GM10248 (cell line): Measurements from ENCODE around the gene DCN.

Experiments used
- CTCF ChIA-PET: fragments of 300-600 bp; sonication (Branson Sonifier 250); formaldehyde crosslinking; extraction: SDS; loops from one replicate; lab custom pipeline; 2021; ENCODE audit warnings: antibody characterized with exemption; lab: Yijun Ruan, JAX
- POLR2A ChIA-PET: fragments of 350-650 bp; sonication (Branson Sonifier 250); formaldehyde crosslinking; extraction: SDS; loops from one replicate; lab custom pipeline; 2020; ENCODE audit warnings: antibody characterized with exemption; lab: Yijun Ruan, JAX
- DNase-seq: peaks from one replicate; pipeline ENCODE4 v3.0.0; 2012; ENCODE audit errors: extremely low spot score
- TF ChIP-seq, protein P1 (sequence below): IDR thresholded peaks from 2 replicates; pipeline ENCODE4 v1.5.1; 2012; ENCODE audit warnings: mild to moderate bottlenecking, low read depth; ENCODE audit errors: extremely low read depth, missing control alignments, control extremely low read depth

Gene DCN

DNA sequence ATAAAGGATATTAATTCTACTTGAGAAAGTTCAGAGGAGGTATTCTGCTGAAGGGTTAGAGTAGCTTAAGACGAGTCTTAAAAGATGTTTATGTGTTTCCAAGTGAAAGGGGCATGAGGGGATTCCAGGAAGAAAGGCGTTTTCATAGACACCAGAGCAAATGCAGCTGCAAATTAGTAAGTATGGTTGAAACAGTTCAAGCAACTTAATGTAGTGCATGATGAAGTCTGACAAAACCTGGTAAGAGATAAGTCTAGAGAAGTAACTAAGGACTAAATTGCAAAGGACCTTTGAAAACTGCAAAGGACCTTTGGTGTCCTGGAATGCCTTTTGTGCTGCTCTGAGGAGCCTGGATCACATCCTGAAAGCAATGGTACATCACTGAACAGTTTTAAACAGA, 82.8 kb downstream of the DCN start:
- CTCF ChIA-PET: interaction anchor here (0.9 to 1.9 kb wide), 4 partner anchors 8 to 121 kb away, joined by 3 to 8 read pairs (median 4); partner anchors contain the start of gene LUM
- POLR2A ChIA-PET: no interaction called here
- TF ChIP-seq, protein P1, sequence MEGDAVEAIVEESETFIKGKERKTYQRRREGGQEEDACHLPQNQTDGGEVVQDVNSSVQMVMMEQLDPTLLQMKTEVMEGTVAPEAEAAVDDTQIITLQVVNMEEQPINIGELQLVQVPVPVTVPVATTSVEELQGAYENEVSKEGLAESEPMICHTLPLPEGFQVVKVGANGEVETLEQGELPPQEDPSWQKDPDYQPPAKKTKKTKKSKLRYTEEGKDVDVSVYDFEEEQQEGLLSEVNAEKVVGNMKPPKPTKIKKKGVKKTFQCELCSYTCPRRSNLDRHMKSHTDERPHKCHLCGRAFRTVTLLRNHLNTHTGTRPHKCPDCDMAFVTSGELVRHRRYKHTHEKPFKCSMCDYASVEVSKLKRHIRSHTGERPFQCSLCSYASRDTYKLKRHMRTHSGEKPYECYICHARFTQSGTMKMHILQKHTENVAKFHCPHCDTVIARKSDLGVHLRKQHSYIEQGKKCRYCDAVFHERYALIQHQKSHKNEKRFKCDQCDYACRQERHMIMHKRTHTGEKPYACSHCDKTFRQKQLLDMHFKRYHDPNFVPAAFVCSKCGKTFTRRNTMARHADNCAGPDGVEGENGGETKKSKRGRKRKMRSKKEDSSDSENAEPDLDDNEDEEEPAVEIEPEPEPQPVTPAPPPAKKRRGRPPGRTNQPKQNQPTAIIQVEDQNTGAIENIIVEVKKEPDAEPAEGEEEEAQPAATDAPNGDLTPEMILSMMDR: no peak
- DNase-seq: no peak

DNA sequence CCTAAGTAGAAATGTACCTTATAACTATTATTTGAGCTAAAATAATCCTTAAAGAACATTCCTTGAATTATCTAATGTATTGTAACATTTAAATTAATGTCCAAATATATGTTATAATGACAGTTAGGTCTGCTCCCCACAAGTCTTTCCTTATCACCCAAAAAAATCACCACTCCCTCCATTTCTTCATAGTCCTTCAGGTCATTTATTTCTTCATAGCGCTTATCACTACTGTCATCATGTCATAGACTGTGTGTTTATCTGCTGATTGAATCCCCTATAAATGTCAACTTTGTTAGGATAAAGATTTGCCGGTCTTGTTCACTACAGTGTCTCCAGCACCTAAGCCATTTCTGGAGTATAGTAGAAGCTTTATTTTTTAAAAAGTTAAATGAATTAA, 83.3 kb downstream of the DCN start:
- CTCF ChIA-PET: interaction anchor here (0.9 to 1.9 kb wide), 3 partner anchors 9 to 121 kb away, joined by 3 to 8 read pairs (median 4); partner anchors contain the start of gene LUM
- POLR2A ChIA-PET: no interaction called here
- TF ChIP-seq, protein P1: no peak
- no peak for DNase-seq

DNA sequence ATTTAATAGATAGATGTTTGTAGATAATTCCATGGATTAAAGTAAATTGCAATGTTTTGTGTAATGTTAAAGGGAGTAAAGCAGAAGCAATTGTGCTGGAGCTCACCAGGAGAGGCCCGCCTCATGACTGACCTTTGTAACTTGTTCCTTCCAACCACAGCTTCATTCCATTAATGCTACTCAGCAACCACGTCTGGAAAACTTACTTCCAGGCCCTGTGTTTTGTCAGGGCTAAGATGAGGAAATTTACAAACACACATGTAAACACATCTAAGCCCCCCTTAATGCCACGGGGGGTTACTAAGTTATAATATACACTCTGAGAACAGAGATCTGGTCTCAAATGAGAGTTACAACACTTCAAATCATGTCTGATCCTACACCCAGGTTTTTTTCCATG, 83.7 kb downstream of the DCN start:
- ChIA-PET CTCF (interaction anchor here (1.5 to 1.9 kb wide), 2 partner anchors 9 to 121 kb away, joined by 4 to 8 read pairs; no protein-coding TSS in a partner anchor), POLR2A (no interaction called here)
- TF ChIP-seq, protein P1: no peak
- no peak for DNase-seq

DNA sequence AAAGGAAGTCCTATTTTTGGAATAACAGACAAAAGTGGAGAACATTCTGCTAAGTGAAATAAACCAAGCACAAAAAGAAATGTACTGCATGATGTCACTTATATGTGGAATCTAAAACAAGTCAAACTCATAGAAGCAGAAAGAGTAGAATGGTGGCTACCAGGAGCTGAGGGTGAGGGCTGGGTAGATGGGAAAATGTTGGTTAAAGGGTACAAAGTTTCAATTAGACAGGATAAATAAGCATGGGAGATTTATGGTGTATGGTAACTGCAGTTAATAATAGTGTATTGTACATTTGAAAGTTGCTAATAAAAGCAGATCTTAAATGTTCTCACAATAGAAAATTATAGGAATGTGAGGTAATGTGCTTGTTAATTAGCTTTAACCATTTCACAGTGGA, 84.2 kb downstream of the DCN start:
- CTCF ChIA-PET: interaction anchor here (1.9 kb wide), 1 partner anchor 10 kb away, joined by 8 read pairs; no protein-coding TSS in a partner anchor
- TF ChIP-seq, protein P1: no peak
- DNase-seq: no peak
- POLR2A ChIA-PET: no interaction called here

DNA sequence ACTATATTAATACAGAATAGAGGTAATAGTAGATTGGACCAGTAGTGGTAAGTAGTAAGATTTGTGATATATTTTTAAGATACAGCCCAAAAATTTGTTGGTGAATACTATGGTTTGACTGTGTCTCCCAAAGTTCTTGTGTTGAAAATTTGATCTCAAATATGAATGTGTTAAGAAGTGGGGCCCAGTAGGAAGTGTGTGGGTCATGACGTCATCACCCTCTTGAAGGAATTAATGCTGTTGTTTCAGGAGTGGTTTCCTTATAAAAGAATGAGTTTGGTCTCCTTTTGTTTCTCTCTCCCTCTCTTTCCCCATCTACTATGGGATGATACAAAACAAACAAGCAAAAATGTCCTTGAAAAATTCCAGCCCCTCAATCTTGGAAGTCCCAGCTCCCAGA, 87.7 kb downstream of the DCN start:
- no peak for DNase-seq
- POLR2A ChIA-PET: no interaction called here
- CTCF ChIA-PET: interaction anchor here (2.0 kb wide), 1 partner anchor 14 kb away, joined by 5 read pairs; no protein-coding TSS in a partner anchor
- TF ChIP-seq, protein P1: no peak

DNA sequence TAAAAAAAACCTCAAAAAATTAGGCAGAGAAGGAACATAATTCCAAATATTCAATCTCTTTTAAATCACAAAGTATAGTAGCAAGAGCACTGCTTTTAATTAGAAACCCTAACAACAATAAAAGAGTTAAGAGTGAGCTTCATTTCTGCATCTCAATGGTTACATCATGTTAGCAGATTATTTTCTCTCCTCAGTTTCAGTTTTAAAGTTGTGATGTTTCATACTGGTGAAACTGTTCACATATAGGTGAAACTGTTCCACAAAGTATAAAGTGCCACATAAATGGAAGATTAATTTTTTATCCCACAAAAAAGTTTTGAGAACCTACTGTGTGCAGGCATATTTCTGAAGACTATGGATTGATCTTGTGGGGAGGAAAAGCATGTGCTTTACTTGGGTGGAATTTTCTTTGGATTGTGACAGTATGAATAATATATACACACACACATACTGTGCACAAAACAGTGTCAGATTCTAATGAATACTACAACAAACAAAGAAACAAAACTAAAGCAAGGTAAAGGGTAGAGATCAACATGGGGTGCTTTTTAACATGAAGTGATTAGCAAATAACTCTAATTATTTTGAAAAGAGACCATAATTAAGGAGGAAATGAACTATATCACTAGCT, 88.5 kb downstream of the DCN start:
- no peak for DNase-seq
- TF ChIP-seq, protein P1: no peak
- CTCF ChIA-PET: interaction anchor here (2.0 kb wide), 1 partner anchor 14 kb away, joined by 5 read pairs; no protein-coding TSS in a partner anchor
- POLR2A ChIA-PET: no interaction called here
